HepG2 (cell line): ENCODE data around the gene NSMF. TPM values are rescaled to one million over a fixed set of nuclear protein-coding genes. Genes with fewer than 3 reads are reported as not detected.

ENCODE experiments used
- CTCF ChIP-seq: sonication (generic); formaldehyde crosslinking; IDR thresholded peaks from 2 replicates; pipeline ENCODE4 v1.5.0; 2020; ENCODE audit warnings: mild to moderate bottlenecking, missing genetic modification reagents, moderate library complexity
- EED ChIP-seq: sonication (generic); formaldehyde crosslinking; IDR thresholded peaks from 2 replicates; pipeline ENCODE4 v1.5.0; 2020; ENCODE audit warnings: mild to moderate bottlenecking, missing genetic modification reagents
- HOXD1 ChIP-seq: sonication (generic); formaldehyde crosslinking; IDR thresholded peaks from 2 replicates; pipeline ENCODE4 v1.5.0; 2020; ENCODE audit warnings: missing genetic modification reagents
- MED1 ChIP-seq: sonication (generic); formaldehyde crosslinking; IDR thresholded peaks from 2 replicates; pipeline ENCODE4 v1.4.0; 2020; ENCODE audit warnings: missing genetic modification reagents
- NONO ChIP-seq, 2 experiments: fragments of 450-650 bp in 1 of 2; sonication (generic) in 1 of 2; formaldehyde crosslinking in 1 of 2; IDR thresholded peaks in 1 of 2; conservative IDR thresholded peaks in 1 of 2; 2 replicates each; pipeline versions ENCODE4 v1.6.1 to v1.8.0; 2017 to 2022; ENCODE audit warnings: mild to moderate bottlenecking in 1 of 2, missing genetic modification reagents in 1 of 2, moderate library complexity in 1 of 2
- NPAS2 ChIP-seq: sonication (generic); formaldehyde crosslinking; IDR thresholded peaks from 2 replicates; pipeline ENCODE4 v1.8.0; 2022; ENCODE audit warnings: mild to moderate bottlenecking, missing genetic modification reagents, borderline replicate concordance
- PHF5A ChIP-seq: IDR thresholded peaks from one replicate; pipeline ENCODE4 v1.6.1; 2018; ENCODE audit warnings: low read depth, missing genetic modification reagents; ENCODE audit not compliant: unreplicated experiment
- SALL2 ChIP-seq: sonication (generic); formaldehyde crosslinking; IDR thresholded peaks from 2 replicates; pipeline ENCODE4 v1.8.1; 2023; ENCODE audit warnings: mild to moderate bottlenecking, missing genetic modification reagents, inconsistent platforms
- SP5 ChIP-seq: IDR thresholded peaks from 2 replicates; pipeline ENCODE4 v1.6.1; 2016; ENCODE audit warnings: low read depth, borderline replicate concordance
- ZBED4 ChIP-seq: sonication (generic); formaldehyde crosslinking; IDR thresholded peaks from 2 replicates; pipeline ENCODE4 v1.4.0; 2020; ENCODE audit warnings: missing genetic modification reagents, borderline replicate concordance
- ZNF24 ChIP-seq: fragments of 450-650 bp; IDR thresholded peaks from 2 replicates; pipeline ENCODE4 v1.6.1; 2017; ENCODE audit warnings: antibody characterized with exemption, mild to moderate bottlenecking
- ZNF547 ChIP-seq: sonication (generic); formaldehyde crosslinking; IDR thresholded peaks from 2 replicates; pipeline ENCODE4 v1.5.1; 2020; ENCODE audit warnings: mild to moderate bottlenecking, missing genetic modification reagents
- ZNF605 ChIP-seq: sonication (generic); formaldehyde crosslinking; IDR thresholded peaks from 2 replicates; pipeline ENCODE4 v1.8.0; 2022; ENCODE audit warnings: mild to moderate bottlenecking, missing genetic modification reagents
- ZNF614 ChIP-seq: IDR thresholded peaks from 2 replicates; pipeline ENCODE4 v1.6.1; 2018; ENCODE audit warnings: missing biosample characterization, missing genetic modification reagents, inconsistent platforms, borderline replicate concordance
- ZNF790 ChIP-seq: sonication (generic); formaldehyde crosslinking; IDR thresholded peaks from 2 replicates; pipeline ENCODE4 v1.8.0; 2022; ENCODE audit warnings: missing genetic modification reagents, mild to moderate bottlenecking, borderline replicate concordance
- ZSCAN12 ChIP-seq: sonication (generic); formaldehyde crosslinking; IDR thresholded peaks from 2 replicates; pipeline ENCODE4 v1.9.0; 2021; ENCODE audit warnings: mild to moderate bottlenecking, missing genetic modification reagents
- polyA plus RNA-seq, 8 experiments: library from polyadenylated mRNA; depleted of rRNA in 3 of 8; stranded (reverse) in 7 of 8; unstranded in 1 of 8; fragments of >200 nt; fragmentation: Illumina TruSeq in 4 of 8; extraction: Trizol in 4 of 8; gene quantifications; 2 replicates each; pipeline versions ENCODE4 v1.2.1 to v1.2.3, GENCODE V29; 2011 to 2016; ENCODE audit warnings: low read depth in 4 of 8, missing spikeins in 1 of 8, mixed read lengths in 1 of 8; ENCODE audit not compliant: insufficient read depth in 1 of 8
- total RNA-seq, 5 experiments: library from RNA; depleted of rRNA; stranded (reverse); fragments of >200 nt; fragmentation: Illumina TruSeq; extraction: Trizol; gene quantifications; 2 replicates each; pipeline ENCODE4 v1.2.3, GENCODE V29; 2016; ENCODE audit warnings: low read depth in 1 of 5
- TF ChIP-seq, protein P1 (sequence below): sonication (generic); formaldehyde crosslinking; IDR thresholded peaks from 2 replicates; pipeline ENCODE4 v1.9.0; 2021; ENCODE audit warnings: missing genetic modification reagents, borderline replicate concordance
- TF ChIP-seq, protein P2 (sequence below): sonication (generic); formaldehyde crosslinking; IDR thresholded peaks from 2 replicates; pipeline ENCODE4 v1.4.0; 2020; ENCODE audit warnings: missing genetic modification reagents
- TF ChIP-seq, protein P3 (sequence below): IDR thresholded peaks from 2 replicates; pipeline ENCODE4 v1.6.1; 2016; ENCODE audit warnings: mild to moderate bottlenecking, missing biosample characterization, missing genetic modification reagents
- TF ChIP-seq, protein P4 (sequence below): sonication (generic); formaldehyde crosslinking; IDR thresholded peaks from 2 replicates; pipeline ENCODE4 v1.5.0; 2020; ENCODE audit warnings: missing genetic modification reagents, mild to moderate bottlenecking, borderline replicate concordance

Gene NSMF
- total and polyA plus RNA-seq, 2 of the 13 experiments (the other 11 are each of a cell fraction or from before 2014, with no cell fraction given): 44.3 to 183 TPM

DNA sequence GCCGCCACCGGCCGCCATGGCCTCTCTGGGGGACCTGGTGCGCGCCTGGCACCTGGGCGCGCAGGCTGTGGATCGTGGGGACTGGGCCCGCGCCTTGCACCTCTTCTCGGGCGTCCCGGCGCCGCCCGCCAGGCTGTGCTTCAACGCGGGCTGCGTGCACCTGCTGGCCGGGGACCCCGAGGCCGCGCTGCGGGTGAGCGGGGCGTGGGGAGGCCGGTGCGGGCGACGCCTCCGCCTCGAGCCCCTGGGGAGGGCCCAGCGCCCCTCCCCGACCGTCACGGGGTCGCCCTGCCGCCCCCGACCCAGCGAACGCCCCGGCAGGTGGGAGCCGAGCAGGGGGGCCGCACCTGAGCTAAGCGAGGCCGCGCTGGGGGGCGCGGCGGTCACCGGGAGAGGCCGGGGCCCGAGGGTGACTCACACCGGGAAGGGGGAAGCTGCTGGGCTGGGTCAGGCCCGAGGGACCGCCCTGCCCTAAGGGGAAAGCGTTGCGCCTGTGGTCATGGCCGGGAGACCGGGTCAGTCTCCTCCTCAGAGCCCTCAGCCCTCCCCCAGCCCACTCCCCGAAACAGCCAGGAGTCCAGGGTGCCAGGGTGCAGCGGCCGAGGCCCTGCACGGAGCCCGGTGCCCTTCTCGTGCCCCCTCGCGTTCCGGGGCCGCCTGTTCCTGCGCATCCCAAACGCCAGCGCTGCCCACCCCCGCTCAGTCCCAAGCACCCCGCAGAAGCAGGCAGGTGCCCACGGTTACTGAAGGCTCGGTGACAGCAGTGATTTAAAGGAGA, 35.4 kb downstream of the NSMF start (continued):
- TF ChIP-seq ZNF605 (CRISPR knock-in tag): no peak
- TF ChIP-seq NONO (IDR thresholded peaks at IDR 0.05): no peak
- no peak for TF ChIP-seq NONO (CRISPR knock-in tag; conservative IDR thresholded peaks at IDR 0.05)
- TF ChIP-seq MED1 (CRISPR knock-in tag): 0 out of 2 replicates have a peak, but pooled peaks have one; percentile 4
- TF ChIP-seq PHF5A: no peak
- TF ChIP-seq CTCF (CRISPR knock-in tag): peak; percentile 15; the same call in 1 of the 2 replicates
- TF ChIP-seq, protein P1, sequence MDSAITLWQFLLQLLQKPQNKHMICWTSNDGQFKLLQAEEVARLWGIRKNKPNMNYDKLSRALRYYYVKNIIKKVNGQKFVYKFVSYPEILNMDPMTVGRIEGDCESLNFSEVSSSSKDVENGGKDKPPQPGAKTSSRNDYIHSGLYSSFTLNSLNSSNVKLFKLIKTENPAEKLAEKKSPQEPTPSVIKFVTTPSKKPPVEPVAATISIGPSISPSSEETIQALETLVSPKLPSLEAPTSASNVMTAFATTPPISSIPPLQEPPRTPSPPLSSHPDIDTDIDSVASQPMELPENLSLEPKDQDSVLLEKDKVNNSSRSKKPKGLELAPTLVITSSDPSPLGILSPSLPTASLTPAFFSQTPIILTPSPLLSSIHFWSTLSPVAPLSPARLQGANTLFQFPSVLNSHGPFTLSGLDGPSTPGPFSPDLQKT (CRISPR knock-in tag): no peak
- TF ChIP-seq, protein P2, sequence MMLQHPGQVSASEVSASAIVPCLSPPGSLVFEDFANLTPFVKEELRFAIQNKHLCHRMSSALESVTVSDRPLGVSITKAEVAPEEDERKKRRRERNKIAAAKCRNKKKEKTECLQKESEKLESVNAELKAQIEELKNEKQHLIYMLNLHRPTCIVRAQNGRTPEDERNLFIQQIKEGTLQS (CRISPR knock-in tag): no peak
- TF ChIP-seq, protein P3, sequence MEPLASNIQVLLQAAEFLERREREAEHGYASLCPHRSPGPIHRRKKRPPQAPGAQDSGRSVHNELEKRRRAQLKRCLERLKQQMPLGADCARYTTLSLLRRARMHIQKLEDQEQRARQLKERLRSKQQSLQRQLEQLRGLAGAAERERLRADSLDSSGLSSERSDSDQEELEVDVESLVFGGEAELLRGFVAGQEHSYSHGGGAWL (CRISPR knock-in tag): no peak
- TF ChIP-seq HOXD1 (CRISPR knock-in tag): no peak
- TF ChIP-seq ZSCAN12 (CRISPR knock-in tag): no peak
- TF ChIP-seq, protein P4, sequence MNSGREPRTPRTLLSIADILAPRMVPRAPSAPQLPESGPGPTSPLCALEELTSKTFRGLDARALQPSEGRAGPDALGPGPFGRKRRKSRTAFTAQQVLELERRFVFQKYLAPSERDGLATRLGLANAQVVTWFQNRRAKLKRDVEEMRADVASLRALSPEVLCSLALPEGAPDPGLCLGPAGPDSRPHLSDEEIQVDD (CRISPR knock-in tag): no peak
- TF ChIP-seq ZNF24: no peak
- TF ChIP-seq ZNF790 (CRISPR knock-in tag): no peak
- no peak for TF ChIP-seq ZBED4 (CRISPR knock-in tag)
- no peak for TF ChIP-seq SALL2
- no peak for TF ChIP-seq SP5 (CRISPR knock-in tag)
- TF ChIP-seq ZNF547 (CRISPR knock-in tag): 0 out of 2 replicates have a peak, but pooled peaks have one; percentile 1
- TF ChIP-seq EED (CRISPR knock-in tag): 0 out of 2 replicates have a peak, but pooled peaks have one; percentile 34
- TF ChIP-seq NPAS2 (CRISPR knock-in tag): no peak
- no peak for TF ChIP-seq ZNF614 (CRISPR knock-in tag)
